Activated CD4-positive, alpha-beta T cell treated with anti-CD3 and anti-CD28 coated beads, Interleukin-2, amount 10 ng/mL, durations not matched to agents 24 days and 14 days (primary cell): ENCODE results near the gene MBNL2. TPM values are rescaled to one million over a fixed set of nuclear protein-coding genes. Genes with fewer than 3 reads are reported as not detected.

Experiments used
- DNase-seq: peaks from one replicate; pipeline ENCODE4 v3.0.0; 2022
- H3K27ac Mint-ChIP-seq: one replicate; pipeline ENCODE4 v1.8.0; 2022; ENCODE audit warnings: mild to moderate bottlenecking, mixed read lengths
- H3K27me3 Mint-ChIP-seq: one replicate; pipeline ENCODE4 v1.8.0; 2022; ENCODE audit warnings: mixed read lengths
- H3K36me3 Mint-ChIP-seq: one replicate; pipeline ENCODE4 v1.8.0; 2022; ENCODE audit warnings: low read depth, mild to moderate bottlenecking, mixed read lengths
- H3K4me1 Mint-ChIP-seq: one replicate; pipeline ENCODE4 v1.8.0; 2021; ENCODE audit warnings: mixed read lengths
- H3K4me3 Mint-ChIP-seq: one replicate; pipeline ENCODE4 v1.8.0; 2022; ENCODE audit warnings: mild to moderate bottlenecking, moderate library complexity, mixed read lengths
- H3K9me3 Mint-ChIP-seq: one replicate; pipeline ENCODE4 v1.8.0; 2021; ENCODE audit warnings: mixed read lengths
- intact Hi-C: fragments of 100-400 bp; cut with micrococcal nuclease; formaldehyde crosslinking; loops from one replicate; pipeline ENCODE4 v1.15.1; 2023
- total RNA-seq: library from RNA; stranded (reverse); gene quantifications from 2 replicates; pipeline ENCODE4 v1.2.3, GENCODE V29; 2022

The MBNL2 gene
- total RNA-seq, 1 donor from 2014 or later = 22.0 TPM

GRCh38 chr13:97267418-97268059 lies 45.4 kb downstream of the MBNL2 start:
- peaks cover 3% of the 10 kb centered on the region for H3K36me3 Mint-ChIP-seq
- DNase-seq = no peak
- peaks cover 10% of the 10 kb centered on the region for H3K4me1 Mint-ChIP-seq
- no peak overlapping the region for H3K27ac Mint-ChIP-seq
- no peak overlapping the region for H3K4me3 Mint-ChIP-seq
- H3K27me3 Mint-ChIP-seq = no peaks in the 10 kb centered on the region
- intact Hi-C loops = no loop called here
- H3K9me3 Mint-ChIP-seq = no peaks in the 10 kb centered on the region

- H3K36me3 Mint-ChIP-seq = no peaks in the 10 kb centered on the region
- H3K9me3 Mint-ChIP-seq = no peaks in the 10 kb centered on the region
- no peak overlapping the region for H3K4me3 Mint-ChIP-seq
- DNase-seq = no peak
- intact Hi-C loops = no loop called here
- no peaks in the 10 kb centered on the region for H3K27me3 Mint-ChIP-seq
- no peak overlapping the region for H3K27ac Mint-ChIP-seq
- peaks cover 7% of the 10 kb centered on the region for H3K4me1 Mint-ChIP-seq
Observed at GRCh38 chr13:97268772-97269171, 46.6 kb downstream of the MBNL2 start.

DNA sequence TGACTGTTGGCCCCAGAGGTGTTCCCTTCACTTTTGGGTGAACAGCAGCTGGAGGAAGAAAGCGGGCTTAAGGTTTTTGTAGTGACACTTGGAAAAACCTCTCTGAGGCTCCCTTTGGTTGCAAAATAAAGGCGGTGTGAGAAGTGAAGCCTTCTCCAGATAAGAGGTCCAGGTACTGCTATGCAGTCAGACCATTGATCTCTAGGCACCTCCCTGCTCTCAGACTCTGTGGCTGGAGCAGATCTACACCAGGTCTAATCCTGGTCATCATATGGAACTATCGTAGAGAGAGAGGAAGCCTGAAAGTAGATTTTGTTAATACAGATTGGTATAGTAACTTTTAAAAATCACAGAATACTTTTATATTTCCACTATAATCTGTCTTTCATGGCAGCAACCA lies 47.5 kb downstream of the MBNL2 start:
- Mint-ChIP-seq H3K27ac (no peak overlapping the region), H3K9me3 (no peaks in the 10 kb centered on the region)
- DNase-seq = no peak

GRCh38 chr13:97272526-97272925 lies 50.4 kb downstream of the MBNL2 start:
- Mint-ChIP-seq H3K36me3 (peaks cover 17% of the 10 kb centered on the region), H3K27me3 (no peaks in the 10 kb centered on the region), H3K4me1 (peaks cover 11% of the 10 kb centered on the region), H3K4me3 (no peak overlapping the region), H3K9me3 (peaks cover 5% of the 10 kb centered on the region), H3K27ac (no peak overlapping the region)
- intact Hi-C loops = no loop called here
- DNase-seq = no peak

More for the DNA sequence above, 47.5 kb downstream of the MBNL2 start:
- Mint-ChIP-seq H3K36me3 (no peaks in the 10 kb centered on the region), H3K4me3 (no peak overlapping the region), H3K4me1 (peaks cover 5% of the 10 kb centered on the region), H3K27me3 (no peaks in the 10 kb centered on the region)
- intact Hi-C loops = no loop called here

DNA sequence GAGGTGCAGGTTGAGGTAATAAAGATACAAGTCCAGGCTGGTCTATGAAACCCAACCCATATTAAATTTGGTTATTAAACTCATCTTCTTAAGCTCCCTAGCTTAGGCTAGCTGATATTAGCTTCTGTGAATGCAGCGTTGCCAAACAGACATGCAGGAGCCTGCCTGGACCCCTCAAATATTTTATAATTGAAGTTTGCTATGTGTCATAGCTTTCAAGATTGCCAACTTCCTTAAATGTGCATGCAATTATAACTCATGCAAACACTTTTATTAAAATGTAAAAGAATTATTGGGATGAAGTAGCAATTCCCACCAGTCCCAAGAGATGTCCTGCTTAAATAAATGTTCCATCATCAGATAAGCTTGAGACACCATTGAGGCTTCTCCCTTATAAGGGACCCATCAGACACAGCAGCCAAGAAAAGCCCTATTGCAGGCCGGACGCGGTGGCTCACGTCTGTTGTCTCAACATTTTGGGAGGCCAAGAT lies 51.3 kb downstream of the MBNL2 start:
- H3K9me3 Mint-ChIP-seq = peaks cover 5% of the 10 kb centered on the region
- H3K27me3 Mint-ChIP-seq = no peaks in the 10 kb centered on the region
- peaks cover 11% of the 10 kb centered on the region for H3K4me1 Mint-ChIP-seq
- H3K36me3 Mint-ChIP-seq = peaks cover 17% of the 10 kb centered on the region
- no peak overlapping the region for H3K4me3 Mint-ChIP-seq
- no peak for DNase-seq
- intact Hi-C loops = no loop called here
- H3K27ac Mint-ChIP-seq = no peak overlapping the region

DNA sequence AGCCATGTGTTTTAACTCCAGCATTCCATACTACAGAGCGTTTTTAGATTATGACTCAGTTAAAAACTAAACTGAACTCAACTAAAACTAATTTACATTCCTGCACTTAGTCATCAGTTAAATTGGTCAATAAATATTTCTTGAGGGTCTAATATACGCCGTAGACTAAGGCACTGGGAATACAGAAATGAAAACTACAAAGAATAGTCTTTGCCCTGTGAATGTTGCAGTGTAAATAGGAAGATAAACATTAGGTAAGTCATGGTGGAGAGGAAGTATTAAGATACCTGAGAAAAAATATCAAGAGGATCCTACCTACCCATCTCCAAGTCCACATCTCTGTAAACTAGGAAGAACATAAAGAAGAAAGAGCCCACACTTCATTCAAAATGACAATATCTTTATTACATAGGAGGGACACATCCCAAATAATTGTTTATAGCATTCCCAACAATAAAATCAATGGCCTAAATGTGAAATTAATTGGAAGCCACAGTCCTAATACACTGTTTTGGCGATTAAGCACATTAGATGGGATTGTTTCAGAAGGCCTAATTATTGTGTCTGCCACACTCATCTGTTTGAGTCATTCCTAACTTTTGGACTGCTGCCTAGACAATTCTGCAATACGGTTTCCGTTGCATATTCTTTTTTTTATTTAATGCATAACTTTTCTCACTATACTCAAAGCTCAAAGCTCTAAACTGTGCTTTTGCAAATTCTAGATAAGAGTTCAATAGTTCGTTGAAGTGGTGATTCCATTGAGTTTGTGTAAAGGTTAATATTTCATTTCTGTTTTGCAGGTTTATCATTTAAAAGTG lies 52.9 kb downstream of the MBNL2 start:
- Mint-ChIP-seq H3K4me3 (no peak overlapping the region), H3K9me3 (peaks cover 5% of the 10 kb centered on the region), H3K36me3 (peaks cover 17% of the 10 kb centered on the region), H3K4me1 (peaks cover 11% of the 10 kb centered on the region), H3K27me3 (no peaks in the 10 kb centered on the region), H3K27ac (no peak overlapping the region)
- intact Hi-C loops = no loop called here
- no peak for DNase-seq

GRCh38 chr13:97275776-97276501 lies 53.8 kb downstream of the MBNL2 start:
- Mint-ChIP-seq H3K9me3 (peaks cover 5% of the 10 kb centered on the region), H3K4me3 (no peak overlapping the region), H3K27ac (no peak overlapping the region), H3K36me3 (peaks cover 17% of the 10 kb centered on the region), H3K27me3 (no peaks in the 10 kb centered on the region), H3K4me1 (peaks cover 16% of the 10 kb centered on the region)
- peak; percentile 18 for DNase-seq
- intact Hi-C loops = no loop called here

DNA sequence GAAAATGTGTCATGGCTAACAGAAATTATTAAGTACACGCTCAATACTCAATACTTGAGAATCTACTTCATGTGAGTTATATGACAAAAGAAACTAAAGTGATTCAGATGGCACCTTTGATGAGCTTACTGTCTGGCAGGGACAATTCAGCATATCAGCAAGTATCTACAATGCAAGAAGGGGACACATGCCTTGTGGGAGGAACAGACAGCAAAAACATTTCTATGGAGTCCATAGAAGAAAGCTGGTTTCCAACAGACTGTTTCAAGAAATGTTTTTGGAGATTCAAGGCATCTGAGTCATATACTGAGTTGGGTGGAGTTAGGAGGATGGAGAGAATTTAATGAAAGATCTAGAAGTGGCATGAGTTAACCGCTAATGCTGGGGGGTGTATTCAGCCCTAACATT lies 54.7 kb downstream of the MBNL2 start:
- Mint-ChIP-seq H3K27ac (no peak overlapping the region), H3K27me3 (no peaks in the 10 kb centered on the region), H3K9me3 (peaks cover 5% of the 10 kb centered on the region), H3K4me3 (no peak overlapping the region), H3K4me1 (peaks cover 16% of the 10 kb centered on the region), H3K36me3 (peaks cover 17% of the 10 kb centered on the region)
- peak; percentile 25 for DNase-seq
- intact Hi-C loops = no loop called here

- Mint-ChIP-seq H3K9me3 (peaks cover 5% of the 10 kb centered on the region), H3K27ac (no peak overlapping the region), H3K4me1 (peaks cover 24% of the 10 kb centered on the region), H3K4me3 (no peak overlapping the region), H3K27me3 (no peaks in the 10 kb centered on the region), H3K36me3 (peaks cover 21% of the 10 kb centered on the region)
- intact Hi-C loops = no loop called here
- no peak for DNase-seq
Observed at GRCh38 chr13:97278435-97279411, 56.6 kb downstream of the MBNL2 start.

- intact Hi-C loops = no loop called here
- Mint-ChIP-seq H3K4me1 (peaks cover 24% of the 10 kb centered on the region), H3K27me3 (no peaks in the 10 kb centered on the region), H3K9me3 (peaks cover 5% of the 10 kb centered on the region), H3K4me3 (no peak overlapping the region), H3K36me3 (peaks cover 21% of the 10 kb centered on the region), H3K27ac (no peak overlapping the region)
- DNase-seq = no peak
Observed at GRCh38 chr13:97279913-97280312, 57.8 kb downstream of the MBNL2 start.

- intact Hi-C loops = no loop called here
- no peak overlapping the region for H3K27ac Mint-ChIP-seq
- H3K4me3 Mint-ChIP-seq = no peak overlapping the region
- DNase-seq = peak; percentile 40
- no peaks in the 10 kb centered on the region for H3K27me3 Mint-ChIP-seq
- H3K9me3 Mint-ChIP-seq = peaks cover 5% of the 10 kb centered on the region
- peaks cover 21% of the 10 kb centered on the region for H3K36me3 Mint-ChIP-seq
- H3K4me1 Mint-ChIP-seq = peaks cover 24% of the 10 kb centered on the region
Observed at GRCh38 chr13:97280478-97280877, 58.3 kb downstream of the MBNL2 start.

DNA sequence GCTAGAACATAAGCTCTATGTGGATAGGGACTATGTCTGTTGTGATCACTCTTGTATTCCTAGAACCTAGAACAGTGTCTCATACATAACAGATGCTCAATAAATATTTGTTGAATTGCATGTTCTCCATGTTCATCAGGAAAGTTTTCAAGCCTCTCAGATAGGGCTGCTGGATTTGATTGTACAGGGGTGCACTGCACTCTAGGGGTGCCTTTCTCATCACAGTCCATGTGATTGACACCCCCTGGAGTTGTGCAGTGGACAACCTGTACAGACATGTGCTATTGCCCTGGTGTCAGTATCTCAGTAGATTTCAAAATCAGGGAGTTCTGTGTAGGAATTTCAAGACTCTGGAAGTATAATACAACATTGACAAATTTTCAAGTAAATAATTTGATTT lies 58.9 kb downstream of the MBNL2 start:
- peaks cover 6% of the 10 kb centered on the region for H3K9me3 Mint-ChIP-seq

DNA sequence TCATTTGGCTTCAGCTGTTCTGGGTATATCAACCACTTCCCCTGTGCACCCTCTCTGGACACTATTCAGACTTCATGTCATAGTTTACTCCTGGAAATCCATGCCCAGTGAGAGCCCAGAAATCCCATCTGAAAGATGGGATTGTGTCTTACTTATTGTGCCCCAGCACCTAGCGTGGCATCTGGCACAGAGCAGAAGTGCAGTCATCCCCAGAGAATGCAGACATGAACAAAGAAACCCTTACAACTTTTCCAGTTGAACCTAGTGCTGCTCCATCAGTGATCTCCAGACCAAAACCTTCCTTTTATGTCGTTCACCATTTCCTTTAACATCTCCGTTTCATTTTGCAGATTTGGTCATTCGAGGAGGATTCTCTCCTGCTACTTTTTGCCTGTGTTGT lies 60.6 kb downstream of the MBNL2 start:
- no peak for DNase-seq
- H3K27ac Mint-ChIP-seq = no peak overlapping the region
- H3K4me3 Mint-ChIP-seq = no peak overlapping the region
- H3K9me3 Mint-ChIP-seq = peaks cover 11% of the 10 kb centered on the region
- peaks cover 27% of the 10 kb centered on the region for H3K4me1 Mint-ChIP-seq
- H3K36me3 Mint-ChIP-seq = peaks cover 10% of the 10 kb centered on the region
- intact Hi-C loops = no loop called here
- no peaks in the 10 kb centered on the region for H3K27me3 Mint-ChIP-seq

More for the DNA sequence above, 58.9 kb downstream of the MBNL2 start:
- intact Hi-C loops = no loop called here
- no peak overlapping the region for H3K27ac Mint-ChIP-seq
- peaks cover 18% of the 10 kb centered on the region for H3K36me3 Mint-ChIP-seq
- no peaks in the 10 kb centered on the region for H3K27me3 Mint-ChIP-seq
- peaks cover 27% of the 10 kb centered on the region for H3K4me1 Mint-ChIP-seq
- DNase-seq = no peak
- H3K4me3 Mint-ChIP-seq = no peak overlapping the region
